H1 (cell line): ENCODE data around the gene FAU. TPM values are rescaled to one million over a fixed set of nuclear protein-coding genes. Genes with fewer than 3 reads are reported as not detected.

Source experiments
- CHD7 ChIP-seq: fragments of 300-600 bp; sonication (generic); IDR thresholded peaks from 2 replicates; pipeline ENCODE4 v1.7.1; 2012; ENCODE audit warnings: low read length, moderate library complexity, mild to moderate bottlenecking, inconsistent platforms; ENCODE audit not compliant: insufficient replicate concordance
- GABPA ChIP-seq: IDR thresholded peaks from 2 replicates; pipeline ENCODE4 v1.6.1; 2011; ENCODE audit warnings: mild to moderate bottlenecking, low read length, moderate library complexity, borderline replicate concordance; ENCODE audit not compliant: insufficient read depth
- KDM4A ChIP-seq: IDR thresholded peaks from one replicate; pipeline ENCODE4 v1.7.1; 2012; ENCODE audit warnings: low read depth, mild to moderate bottlenecking, moderate library complexity, low read length, inconsistent platforms; ENCODE audit not compliant: severe bottlenecking
- YY1 ChIP-seq: IDR thresholded peaks from 2 replicates; pipeline ENCODE4 v1.6.1; 2011; ENCODE audit warnings: low read depth, mild to moderate bottlenecking, low read length
- polyA plus RNA-seq, 7 experiments: library from polyadenylated mRNA; depleted of rRNA in 3 of 7; stranded (reverse) in 5 of 7; unstranded in 2 of 7; fragments of >200 nt in 5 of 7; fragments of 200-250 nt in 2 of 7; gene quantifications; 1 replicate in 5 of 7; 2 replicates in 1 of 7; 4 replicates in 1 of 7; pipeline versions ENCODE4 v1.2.1 to v1.2.3, GENCODE V29; 2011 to 2013; ENCODE audit warnings: missing spikeins in 2 of 7, mixed read lengths in 2 of 7
- total RNA-seq: library from RNA; stranded (reverse); fragmentation: NEBNext Ultra II Directional; extraction: Animal tissue kit (Norgen Biotek cat#: 25700); gene quantifications from 2 replicates; pipeline ENCODE4 v1.2.1, GENCODE V29; 2021

The FAU gene
- total and polyA plus RNA-seq, 2 of the 8 experiments (the other 6 are each of a cell fraction or from before 2014, with no cell fraction given): 826 to 896 TPM

DNA sequence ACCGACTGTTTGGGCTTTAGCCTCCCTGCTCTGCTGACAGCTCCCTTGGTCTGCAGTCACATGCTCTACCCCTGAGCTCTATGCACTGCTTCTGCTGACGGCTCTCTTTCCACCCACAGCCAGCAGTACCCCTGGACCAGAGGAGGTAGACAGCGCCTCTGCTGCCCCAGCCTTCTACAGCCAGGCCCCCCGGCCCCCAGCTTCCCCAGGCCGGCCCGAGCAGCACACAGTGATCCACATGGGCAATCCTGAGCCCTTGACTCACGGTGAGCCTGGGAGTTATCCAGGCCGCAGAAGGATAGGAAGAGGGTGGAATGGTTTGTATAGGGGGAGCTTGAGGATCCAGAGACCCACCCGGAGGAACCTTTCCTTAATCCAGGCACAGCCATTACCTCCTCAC lies 35.1 kb downstream of the FAU start (continued):
- TF ChIP-seq CHD7 (no peak), YY1 (no peak), GABPA (no peak), KDM4A (no peak)
